Trophoblast cell (in vitro differentiated cells and primary cell): ENCODE results near the gene MMAB.

Experiments used
- DNase-seq, 2 donors: peaks; one replicate each; pipeline ENCODE4 v3.0.0-alpha.2; 2016
- H2AFZ ChIP-seq: 2 replicates; pipeline ENCODE4 v1.6.1; 2013; ENCODE audit warnings: low read length, moderate library complexity, mild to moderate bottlenecking; ENCODE audit not compliant: insufficient read depth, poor library complexity
- H2AK5ac ChIP-seq: 2 replicates; pipeline ENCODE4 v1.6.1; 2013; ENCODE audit warnings: mild to moderate bottlenecking, low read length
- H2BK120ac ChIP-seq: 2 replicates; pipeline ENCODE4 v1.6.1; 2013; ENCODE audit warnings: low read length, mild to moderate bottlenecking, moderate library complexity; ENCODE audit not compliant: insufficient read depth, poor library complexity
- H2BK12ac ChIP-seq: 2 replicates; pipeline ENCODE4 v1.6.1; 2013; ENCODE audit warnings: mild to moderate bottlenecking, low read length, moderate library complexity
- H2BK5ac ChIP-seq: 2 replicates; pipeline ENCODE4 v1.6.1; 2013; ENCODE audit warnings: low read length, low read depth, moderate library complexity, mild to moderate bottlenecking; ENCODE audit not compliant: poor library complexity
- H3K14ac ChIP-seq: 2 replicates; pipeline ENCODE4 v1.6.1; 2013; ENCODE audit warnings: mild to moderate bottlenecking, low read length
- H3K18ac ChIP-seq: 2 replicates; pipeline ENCODE4 v1.6.1; 2013; ENCODE audit warnings: mild to moderate bottlenecking, low read length
- H3K23ac ChIP-seq: 2 replicates; pipeline ENCODE4 v1.6.1; 2013; ENCODE audit warnings: low read length
- H3K27ac ChIP-seq: 2 replicates; pipeline ENCODE4 v1.5.1; 2013; ENCODE audit warnings: low read depth, mild to moderate bottlenecking, inconsistent platforms, low read length, moderate library complexity
- H3K27me3 ChIP-seq: 2 replicates; pipeline ENCODE4 v1.6.1; 2013; ENCODE audit warnings: inconsistent platforms, mild to moderate bottlenecking, low read length, moderate library complexity; ENCODE audit not compliant: insufficient read depth
- H3K36me3 ChIP-seq, 2 experiments: 1 replicate in 1 of 2; 2 replicates in 1 of 2; pipeline ENCODE4 v1.6.1; 2013; ENCODE audit warnings: low read length in 2 of 2, mild to moderate bottlenecking in 2 of 2, moderate library complexity in 1 of 2; ENCODE audit not compliant: insufficient read depth in 2 of 2, control insufficient read depth in 1 of 2
- H3K4ac ChIP-seq: 2 replicates; pipeline ENCODE4 v1.6.1; 2013; ENCODE audit warnings: low read depth, mild to moderate bottlenecking, low read length, moderate library complexity
- H3K4me1 ChIP-seq, 2 experiments: 1 replicate in 1 of 2; 2 replicates in 1 of 2; pipeline ENCODE4 v1.6.1; 2013; ENCODE audit warnings: low read length in 2 of 2, mild to moderate bottlenecking in 2 of 2, moderate library complexity in 1 of 2; ENCODE audit not compliant: insufficient read depth in 2 of 2, control insufficient read depth in 1 of 2
- H3K4me2 ChIP-seq: 2 replicates; pipeline ENCODE4 v1.6.1; 2013; ENCODE audit warnings: inconsistent platforms, mild to moderate bottlenecking, low read length, moderate library complexity
- H3K4me3 ChIP-seq: 2 replicates; pipeline ENCODE4 v1.5.1; 2013; ENCODE audit warnings: mild to moderate bottlenecking, low read depth, low read length, inconsistent platforms
- H3K79me1 ChIP-seq: one replicate; pipeline ENCODE4 v1.6.1; 2013; ENCODE audit warnings: low read length
- H3K79me2 ChIP-seq: 2 replicates; pipeline ENCODE4 v1.6.1; 2013; ENCODE audit warnings: low read length, mild to moderate bottlenecking; ENCODE audit not compliant: control insufficient read depth, insufficient read depth, poor library complexity
- H3K9ac ChIP-seq: 2 replicates; pipeline ENCODE4 v1.6.1; 2013; ENCODE audit warnings: mild to moderate bottlenecking, low read length
- H3K9me3 ChIP-seq: 2 replicates; pipeline ENCODE4 v1.6.1; 2013; ENCODE audit warnings: low read depth, mild to moderate bottlenecking, control low read depth, inconsistent platforms, low read length; ENCODE audit not compliant: insufficient read depth
- H4K12ac ChIP-seq: 2 replicates; pipeline ENCODE4 v1.6.1; 2013; ENCODE audit warnings: low read depth, mild to moderate bottlenecking, low read length, moderate library complexity
- H4K8ac ChIP-seq: 2 replicates; pipeline ENCODE4 v1.6.1; 2013; ENCODE audit warnings: low read depth, mild to moderate bottlenecking, low read length, moderate library complexity
- H4K91ac ChIP-seq: one replicate; pipeline ENCODE4 v1.6.1; 2013; ENCODE audit warnings: low read depth, mild to moderate bottlenecking, low read length, moderate library complexity
- WGBS: extraction: QIAGEN DNeasy Blood & Tissue Kit; methylation state at CpG from one replicate; pipeline ENCODE4 v1.1.7; 2013; ENCODE audit warnings: missing lambda C conversion rate; ENCODE audit not compliant: insufficient read length, insufficient coverage; ENCODE audit errors: extremely low coverage; 5-methylcytosine and 5-hydroxymethylcytosine counted together

MMAB gene

GRCh38 chr12:109510196-109510595 lies 63.1 kb downstream of the MMAB start:
- WGBS, result no CpG with 5 or more reads among the region's 15 CpGs
- no peaks in the 10 kb centered on the region for H3K27me3 ChIP-seq
- H3K4me2 ChIP-seq, result no peak overlapping the region
- H4K12ac ChIP-seq, result no peak overlapping the region
- no peak for DNase-seq
- no peaks in the 10 kb centered on the region for H3K4me1 ChIP-seq
- H3K9ac ChIP-seq, result no peak overlapping the region
- H3K9me3 ChIP-seq, result no peaks in the 10 kb centered on the region
- no peak overlapping the region for H3K18ac ChIP-seq
- H3K79me1 ChIP-seq, result no peaks in the 10 kb centered on the region
- H3K4me3 ChIP-seq, result no peak overlapping the region
- no peak overlapping the region for H2AK5ac ChIP-seq
- H2BK5ac ChIP-seq, result no peak overlapping the region
- no peaks in the 10 kb centered on the region for H3K79me2 ChIP-seq
- no peak overlapping the region for H2BK120ac ChIP-seq
- H2BK12ac ChIP-seq, result no peak overlapping the region
- H3K27ac ChIP-seq, result no peak overlapping the region
- no peak overlapping the region for H2AFZ ChIP-seq
- H4K8ac ChIP-seq, result no peak overlapping the region
- peaks cover 32 to 58% of the 10 kb centered on the region in 2 experiments for H3K36me3 ChIP-seq
- no peak overlapping the region for H4K91ac ChIP-seq
- H3K23ac ChIP-seq, result no peak overlapping the region
- no peak overlapping the region for H3K14ac ChIP-seq
- H3K4ac ChIP-seq, result no peak overlapping the region

DNA sequence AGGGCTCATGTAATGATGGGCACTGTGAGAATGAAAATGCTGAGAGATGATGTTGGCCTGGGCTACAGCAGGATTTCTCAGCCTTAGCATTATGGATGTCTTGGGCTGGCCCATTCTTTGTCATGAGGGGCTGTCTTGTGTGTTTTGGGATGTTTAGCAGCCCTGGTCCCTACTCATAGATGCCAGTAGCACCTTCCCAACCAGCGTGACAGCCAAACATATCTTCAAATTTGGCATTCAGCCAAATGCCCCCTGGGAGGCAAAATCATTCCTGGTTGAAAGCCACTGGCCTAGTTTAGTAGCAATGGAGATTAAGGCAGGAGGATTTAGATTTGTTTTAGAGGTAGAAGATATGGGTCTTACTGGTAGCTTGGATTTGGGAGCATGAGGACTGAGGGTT lies 69.2 kb downstream of the MMAB start:
- DNase-seq, result no peak
- H3K4ac ChIP-seq, result no peak overlapping the region
- H3K4me2 ChIP-seq, result no peak overlapping the region
- no peak overlapping the region for H3K4me3 ChIP-seq
- H3K4me1 ChIP-seq, result no peaks in the 10 kb centered on the region
- no peak overlapping the region for H3K27ac ChIP-seq
- no peak overlapping the region for H2AK5ac ChIP-seq
- H2BK5ac ChIP-seq, result no peak overlapping the region
- H4K8ac ChIP-seq, result no peak overlapping the region
- peaks cover 32 to 56% of the 10 kb centered on the region in 2 experiments for H3K36me3 ChIP-seq
- no peaks in the 10 kb centered on the region for H3K79me2 ChIP-seq
- no peak overlapping the region for H2AFZ ChIP-seq
- no peak overlapping the region for H4K12ac ChIP-seq
- H3K9me3 ChIP-seq, result no peaks in the 10 kb centered on the region
- no peaks in the 10 kb centered on the region for H3K27me3 ChIP-seq
- H3K18ac ChIP-seq, result no peak overlapping the region
- H3K23ac ChIP-seq, result no peak overlapping the region
- H3K79me1 ChIP-seq, result no peaks in the 10 kb centered on the region
- WGBS, result no CpG with 5 or more reads among the region's 1 CpG
- no peak overlapping the region for H2BK12ac ChIP-seq
- H2BK120ac ChIP-seq, result no peak overlapping the region
- no peak overlapping the region for H4K91ac ChIP-seq
- no peak overlapping the region for H3K14ac ChIP-seq
- H3K9ac ChIP-seq, result no peak overlapping the region
